SK-N-DZ (cell line): ENCODE measurements around the gene SF3A1. TPM values are rescaled to one million over a fixed set of nuclear protein-coding genes. Genes with fewer than 3 reads are reported as not detected.
A peak's percentile ranks its signal among the peaks of the same experiment; 100 is the strongest.
"Not testable (repeated sequence)": the region's sequence is repeated elsewhere in the genome, so short reads cannot be mapped to it uniquely, and the experiment has no call there.

Source experiments
- DNase-seq: peaks from one replicate; pipeline ENCODE4 v3.0.0-alpha.2; 2015; ENCODE audit warnings: low spot score
- polyA plus RNA-seq, 2 experiments: library from polyadenylated mRNA; depleted of rRNA; stranded (reverse); fragments of >200 nt; gene quantifications; 2 replicates each; pipeline ENCODE4 v1.2.3, GENCODE V29; 2014

Gene SF3A1
- polyA plus RNA-seq (2014; cell fraction: cytosol; rRNA removed): 17.6 and 31.0 TPM in 2 replicates
- 21.7 and 101 TPM in 2 replicates for polyA plus RNA-seq (2014; cell fraction: nucleus; rRNA removed)

GRCh38 chr22:30356449-30357235 is at the start of gene SF3A1, which contains the start of gene CCDC157:
Gene SF3A1 (minus strand): TSS chr22:30356894. CDS start chr22:30356792, 102 bp downstream.
Gene CCDC157 (plus strand): TSS chr22:30357007. CDS start chr22:30366001, 8,994 bp downstream.
- DNase-seq: peak; percentile 94

- DNase-seq: no peak
These were observed 49.7 kb upstream of the SF3A1 start for GRCh38 chr22:30406400-30406799.

DNA sequence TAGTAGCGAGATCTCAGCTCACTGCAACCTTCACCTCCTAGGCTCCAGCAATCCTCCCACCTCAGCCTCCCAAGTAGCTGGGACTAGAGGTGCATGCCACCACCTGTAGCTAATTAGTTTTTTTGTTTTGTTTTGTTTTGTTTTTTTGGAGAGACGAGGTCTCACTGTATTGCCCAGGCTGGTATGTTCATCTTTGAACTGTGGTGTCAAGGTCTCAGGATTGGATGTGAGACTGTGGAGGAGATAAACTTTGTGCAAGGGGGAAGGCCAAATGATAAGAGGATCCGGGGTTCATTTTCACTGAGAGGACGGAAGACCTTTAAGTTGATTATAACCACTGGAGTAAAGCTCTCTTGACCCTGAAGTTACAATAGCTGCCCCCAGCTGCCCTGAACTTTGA is 49.0 kb upstream of the SF3A1 start:
- DNase-seq: no peak

DNA sequence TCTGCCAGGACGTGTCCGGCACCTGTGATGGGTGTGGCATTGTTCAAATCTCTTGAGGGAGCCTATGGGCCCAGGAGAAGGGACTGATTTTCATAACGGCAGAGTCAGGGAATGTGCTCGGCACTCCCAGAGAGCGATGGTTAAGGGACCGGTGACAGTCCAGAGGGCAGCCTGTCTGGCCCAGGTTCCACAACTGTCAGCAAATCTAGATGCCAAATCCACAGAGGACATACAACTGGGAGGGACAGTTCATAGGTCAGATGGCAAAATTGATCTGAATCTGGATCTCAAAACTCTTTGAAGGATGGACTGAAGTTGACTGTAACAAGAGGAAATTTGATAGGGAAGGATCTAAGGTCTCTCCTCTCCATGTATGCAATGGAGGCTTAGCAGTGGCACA is 47.6 kb upstream of the SF3A1 start:
- no peak for DNase-seq

DNA sequence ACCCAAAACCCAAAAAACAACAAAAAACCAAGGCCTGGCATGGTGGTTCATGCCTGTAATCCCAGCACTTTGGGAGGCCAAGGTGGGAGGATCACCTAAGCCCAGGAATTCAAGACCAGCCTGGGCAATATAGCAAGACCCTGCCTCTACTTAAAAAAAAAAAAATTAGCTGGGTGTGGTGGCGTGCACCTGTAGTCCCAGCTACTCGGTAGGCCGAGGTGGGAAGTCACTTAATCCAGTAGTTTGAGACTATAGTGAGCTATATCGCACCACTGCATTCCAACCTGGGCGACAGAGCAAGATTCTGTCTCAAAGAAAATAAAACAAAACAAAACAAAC is 46.0 kb upstream of the SF3A1 start:
- DNase-seq: not testable (repeated sequence)

DNA sequence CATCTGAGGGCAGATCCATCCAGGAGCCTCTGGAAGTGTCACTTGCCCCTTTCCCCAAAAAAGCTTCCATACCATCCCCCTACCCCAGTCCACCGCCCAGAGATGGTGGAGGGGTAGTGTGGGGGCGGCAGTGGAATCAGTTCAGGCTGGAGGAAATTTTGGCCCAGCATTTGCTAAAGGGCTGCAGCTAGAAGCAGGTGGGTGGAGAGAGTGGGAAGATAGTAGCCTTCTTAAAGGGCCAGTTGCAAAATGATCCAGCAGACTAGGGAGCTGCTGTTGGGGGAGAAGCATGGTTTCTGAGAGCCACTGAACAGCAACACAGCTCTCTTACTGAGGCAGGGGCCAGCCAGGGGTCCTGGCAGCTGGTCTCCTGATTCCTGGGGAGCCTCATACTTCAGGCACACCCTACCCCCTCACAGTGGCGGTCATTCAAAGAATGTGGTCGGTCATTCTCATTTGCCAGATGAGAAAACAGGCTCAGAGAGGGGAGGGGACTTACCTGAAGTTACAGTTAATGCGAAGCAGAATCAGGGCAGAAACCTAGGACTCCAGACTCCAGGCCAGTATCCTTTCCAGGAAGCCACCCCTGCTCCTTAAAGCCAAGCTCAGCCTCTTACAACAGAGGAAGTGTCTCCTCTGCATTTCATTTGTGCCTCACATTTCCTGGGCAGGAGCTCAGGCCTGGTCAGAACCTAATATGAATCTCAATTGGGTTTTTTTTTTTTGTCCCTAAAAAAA is 45.5 kb upstream of the SF3A1 start:
- no peak for DNase-seq

DNA sequence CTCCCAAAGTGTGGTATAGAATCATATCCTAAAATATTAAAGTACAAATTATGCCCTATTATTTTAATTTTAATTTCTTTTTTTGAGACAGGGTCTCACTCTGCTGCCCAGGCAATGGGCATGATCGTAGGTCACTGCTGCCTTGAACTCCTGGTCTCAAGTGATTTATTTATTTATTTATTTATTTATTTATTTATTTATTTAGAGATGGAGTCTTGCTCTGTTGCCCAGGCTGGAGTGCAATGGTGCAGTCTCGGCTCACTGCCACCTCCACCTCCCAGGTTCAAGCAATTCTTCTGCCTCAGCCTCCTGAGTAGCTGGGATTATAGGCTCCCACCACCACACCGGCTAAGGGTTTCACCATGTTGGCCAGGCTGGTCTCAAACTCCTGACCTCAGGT is 44.3 kb upstream of the SF3A1 start:
- DNase-seq: not testable (repeated sequence)

- no peak for DNase-seq
These were observed 43.5 kb upstream of the SF3A1 start for GRCh38 chr22:30400159-30400558.

GRCh38 chr22:30399718-30400117 is 43.0 kb upstream of the SF3A1 start:
- DNase-seq: no peak

DNA sequence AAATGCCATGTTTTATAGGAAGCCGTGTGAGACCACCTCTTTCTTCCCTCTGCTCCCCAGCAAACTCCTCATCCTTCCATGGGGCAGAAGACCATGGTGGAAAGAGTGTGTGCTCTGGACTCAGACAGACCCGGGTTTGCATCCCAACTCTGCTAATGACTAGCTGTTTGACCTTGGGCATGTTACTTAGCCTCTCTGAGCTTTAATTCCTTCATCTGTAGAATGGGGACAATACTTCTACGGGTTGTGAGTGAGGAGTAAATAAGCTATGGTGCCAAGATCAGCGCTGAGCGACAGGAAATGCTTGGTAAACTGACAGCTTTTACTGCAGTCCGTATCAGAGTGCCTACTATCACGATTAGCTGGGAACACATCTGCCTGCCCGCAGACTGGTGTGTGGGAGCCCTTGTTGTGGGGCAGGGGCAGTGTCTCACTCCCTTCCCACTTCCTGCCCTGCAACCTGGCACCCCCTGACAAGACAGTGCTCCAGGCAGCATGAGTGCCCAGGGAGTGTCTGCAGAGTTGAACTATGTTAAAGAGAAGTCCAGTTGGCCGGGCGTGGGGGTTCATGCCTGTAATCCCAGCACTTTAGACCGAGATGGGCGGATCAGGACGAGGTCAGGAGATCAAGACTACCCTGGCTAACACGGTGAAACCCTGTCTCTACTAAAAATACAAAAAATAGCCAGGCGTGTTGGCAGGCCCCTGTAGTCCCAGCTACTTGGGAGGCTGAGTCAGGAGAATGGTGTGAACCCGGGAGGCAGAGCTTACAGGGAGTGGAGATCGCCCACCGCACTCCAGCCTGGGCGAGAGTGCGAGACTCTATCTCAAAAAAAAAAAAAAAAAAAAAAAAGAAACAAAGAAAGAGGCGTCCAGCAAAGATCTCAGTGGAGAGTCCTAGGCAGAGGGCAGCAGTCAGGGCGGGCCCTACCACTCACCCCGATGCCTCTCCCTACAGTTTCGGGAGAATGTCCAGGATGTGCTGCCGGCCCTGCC is 42.3 kb upstream of the SF3A1 start:
- no peak for DNase-seq

GRCh38 chr22:30397656-30398635 is 41.3 kb upstream of the SF3A1 start:
- no peak for DNase-seq

GRCh38 chr22:30396871-30397655 is 40.4 kb upstream of the SF3A1 start, which contains the start of gene SEC14L2:
Gene SEC14L2 (plus strand): TSS chr22:30397018. CDS start chr22:30397117, 99 bp downstream.
- peak; percentile 54 for DNase-seq

- DNase-seq: no peak
These were observed 37.2 kb upstream of the SF3A1 start for GRCh38 chr22:30393885-30394284.

- no peak for DNase-seq
These were observed 36.6 kb upstream of the SF3A1 start for GRCh38 chr22:30393322-30393680.

DNA sequence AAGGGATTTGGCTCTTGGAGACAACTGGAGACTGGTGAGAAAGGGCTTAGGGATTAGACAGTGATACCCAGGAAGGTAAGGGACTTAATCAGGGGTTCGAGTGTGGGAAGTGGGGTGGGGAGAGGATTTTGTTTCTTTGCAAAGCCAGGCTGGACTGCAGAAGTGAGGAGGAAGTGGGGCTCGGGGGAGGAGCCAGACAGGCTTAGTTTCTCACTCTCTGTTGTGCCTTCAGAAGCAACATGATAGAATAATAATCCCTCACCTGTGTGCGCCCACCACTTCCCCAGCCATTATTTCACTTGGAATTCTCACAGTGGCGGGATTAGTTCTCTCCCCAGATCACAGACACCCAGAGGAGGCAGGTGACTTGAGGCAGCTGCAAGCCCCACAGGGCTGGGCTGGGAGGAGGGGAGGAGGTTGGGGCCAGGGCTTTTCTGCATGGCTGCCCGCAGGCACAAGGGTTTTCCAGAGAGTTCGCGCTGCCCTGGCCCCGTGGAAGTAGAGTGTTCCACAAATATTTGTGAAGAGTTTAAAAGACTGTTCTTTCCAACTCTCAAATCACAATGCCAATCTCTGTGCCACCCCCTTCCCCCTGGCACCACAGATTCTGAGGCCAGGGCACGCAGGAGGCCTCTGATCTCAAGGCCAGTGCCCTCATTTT is 36.1 kb upstream of the SF3A1 start:
- no peak for DNase-seq

DNA sequence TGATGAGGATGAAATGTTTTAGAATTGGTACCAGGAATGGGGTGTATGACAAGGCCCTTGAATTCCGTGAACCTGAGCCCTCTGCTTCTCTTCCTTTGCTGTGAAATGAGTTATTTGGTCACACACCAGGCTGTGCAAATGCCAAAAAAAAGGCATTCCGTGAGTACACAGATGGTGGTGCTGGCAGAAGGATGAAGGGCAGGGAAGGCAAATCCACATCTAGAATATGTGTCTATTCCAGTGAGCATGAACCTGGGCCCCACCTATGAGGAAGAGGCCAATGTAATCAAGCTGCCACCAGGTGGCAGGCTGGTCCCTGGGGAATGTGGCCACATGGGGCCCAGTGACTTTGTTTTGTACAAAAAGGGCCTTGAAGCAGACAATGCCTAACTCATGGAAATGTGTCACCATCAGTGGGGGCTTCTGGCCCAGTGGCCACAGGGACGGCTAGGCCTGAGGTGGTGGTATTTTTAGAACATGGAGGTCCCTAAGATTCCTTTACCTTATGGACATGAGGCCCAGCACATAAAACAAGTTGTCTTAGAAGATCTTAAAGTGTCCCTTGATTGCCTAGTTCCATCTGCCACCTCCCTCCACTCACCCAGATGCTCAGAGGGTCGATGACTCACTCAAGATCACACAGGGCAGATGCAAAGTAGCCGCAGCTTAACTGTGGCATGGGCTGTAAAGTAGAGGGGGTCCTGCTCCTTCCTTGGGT is 34.4 kb upstream of the SF3A1 start:
- DNase-seq: peak; percentile 81

- DNase-seq: peak; percentile 84
These were observed 30.5 kb upstream of the SF3A1 start, which contains the start of gene RNF215 for GRCh38 chr22:30386960-30387827. Gene RNF215 (minus strand): TSS chr22:30387411. CDS start chr22:30387313, 98 bp downstream.
